ENCODE results near the gene PROCA1.
A peak's percentile ranks its signal among the peaks of the same experiment; 100 is the strongest.

PROCA1 gene

DNA sequence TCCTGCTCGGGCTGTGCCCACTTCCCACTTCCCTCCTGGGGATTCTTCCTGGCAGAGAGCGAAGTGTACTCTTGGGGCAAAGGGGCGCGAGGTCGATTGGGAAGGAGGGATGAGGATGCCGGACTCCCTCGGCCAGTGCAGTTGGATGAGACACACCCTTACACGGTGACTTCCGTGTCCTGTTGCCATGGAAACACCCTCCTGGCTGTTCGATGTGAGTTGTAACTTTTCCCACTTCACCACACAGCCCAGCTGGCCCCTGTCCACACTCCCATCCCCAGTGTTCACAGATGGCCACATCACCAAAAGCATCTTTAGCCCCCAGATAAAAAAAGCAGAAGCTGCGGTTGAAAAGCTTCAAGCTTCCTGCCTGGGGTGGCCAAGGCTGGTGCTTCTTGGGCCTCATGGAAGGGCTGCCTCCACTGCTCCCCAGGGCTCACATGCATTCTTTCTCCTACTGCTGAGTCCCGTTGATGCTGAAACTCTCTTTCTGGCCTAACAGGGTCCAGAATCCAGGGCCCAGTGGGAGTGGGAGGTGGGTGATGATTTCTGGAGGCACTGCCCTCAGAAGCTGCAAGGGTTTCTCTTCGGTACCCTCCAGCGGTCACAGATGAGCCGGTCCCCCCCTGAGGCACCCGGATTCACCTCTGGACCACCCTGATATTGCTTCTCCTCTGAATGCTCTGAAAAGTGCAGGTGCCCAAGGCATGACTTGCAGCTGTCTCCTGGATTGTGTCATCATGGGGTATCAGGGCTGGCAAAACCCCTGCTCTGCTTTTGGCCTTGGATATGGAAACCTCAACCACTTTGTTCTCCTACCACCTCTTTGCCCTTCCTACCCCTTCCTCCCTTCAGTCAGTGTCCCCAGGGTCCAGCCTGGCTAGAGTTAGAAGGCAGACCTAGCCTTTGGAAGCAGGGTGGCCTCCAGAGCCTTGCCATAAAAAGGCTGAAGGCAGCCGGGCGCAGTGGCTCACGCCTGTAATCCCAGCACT is 30.0 kb upstream of the PROCA1 start:
- Histone ChIP-seq H3K79me2 (ENCODE audit: insufficient read depth, low read length) (peaks cover 28% of the 10 kb centered on the region), H3K9me3 (ENCODE audit: insufficient read depth, low read length) (peaks cover 6% of the 10 kb centered on the region; the same call in 1 of the 2 replicates), H3K9ac (ENCODE audit: low read length) (peak overlapping the region; percentile 99), H3K27me3 (ENCODE audit: low read length) (no peaks in the 10 kb centered on the region), H4K20me1 (ENCODE audit: low read depth, low read length) (no peaks in the 10 kb centered on the region; the same call in 1 of the 2 replicates), H3K27ac (ENCODE audit: low read depth, low read length) (peak overlapping the region; percentile 99), H3K4me3 (ENCODE audit: insufficient read depth, low read length, poor library complexity, severe bottlenecking) (no peak overlapping the region), H3F3A (ENCODE audit: insufficient read depth) (peaks cover 79% of the 10 kb centered on the region), H2AFZ (ENCODE audit: low read depth, low read length, severe bottlenecking) (no peak overlapping the region), H3K4me2 (ENCODE audit: low read depth, low read length, poor library complexity, severe bottlenecking) (peak overlapping the region; percentile 94), H3K36me3 (ENCODE audit: low read length) (peaks cover 10% of the 10 kb centered on the region), H3K9me2 (replicated peaks; ENCODE audit: insufficient read depth, low read length) (no peaks in the 10 kb centered on the region)
- TF ChIP-seq, protein P1, sequence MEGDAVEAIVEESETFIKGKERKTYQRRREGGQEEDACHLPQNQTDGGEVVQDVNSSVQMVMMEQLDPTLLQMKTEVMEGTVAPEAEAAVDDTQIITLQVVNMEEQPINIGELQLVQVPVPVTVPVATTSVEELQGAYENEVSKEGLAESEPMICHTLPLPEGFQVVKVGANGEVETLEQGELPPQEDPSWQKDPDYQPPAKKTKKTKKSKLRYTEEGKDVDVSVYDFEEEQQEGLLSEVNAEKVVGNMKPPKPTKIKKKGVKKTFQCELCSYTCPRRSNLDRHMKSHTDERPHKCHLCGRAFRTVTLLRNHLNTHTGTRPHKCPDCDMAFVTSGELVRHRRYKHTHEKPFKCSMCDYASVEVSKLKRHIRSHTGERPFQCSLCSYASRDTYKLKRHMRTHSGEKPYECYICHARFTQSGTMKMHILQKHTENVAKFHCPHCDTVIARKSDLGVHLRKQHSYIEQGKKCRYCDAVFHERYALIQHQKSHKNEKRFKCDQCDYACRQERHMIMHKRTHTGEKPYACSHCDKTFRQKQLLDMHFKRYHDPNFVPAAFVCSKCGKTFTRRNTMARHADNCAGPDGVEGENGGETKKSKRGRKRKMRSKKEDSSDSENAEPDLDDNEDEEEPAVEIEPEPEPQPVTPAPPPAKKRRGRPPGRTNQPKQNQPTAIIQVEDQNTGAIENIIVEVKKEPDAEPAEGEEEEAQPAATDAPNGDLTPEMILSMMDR (IDR thresholded peaks at IDR 0.05; ENCODE audit: insufficient read depth, low read length, poor library complexity, severe bottlenecking), result no peak
- TF ChIP-seq EZH2phosphoT487 (conservative IDR thresholded peaks at IDR 0.05; ENCODE audit: low read length), result no peak

DNA sequence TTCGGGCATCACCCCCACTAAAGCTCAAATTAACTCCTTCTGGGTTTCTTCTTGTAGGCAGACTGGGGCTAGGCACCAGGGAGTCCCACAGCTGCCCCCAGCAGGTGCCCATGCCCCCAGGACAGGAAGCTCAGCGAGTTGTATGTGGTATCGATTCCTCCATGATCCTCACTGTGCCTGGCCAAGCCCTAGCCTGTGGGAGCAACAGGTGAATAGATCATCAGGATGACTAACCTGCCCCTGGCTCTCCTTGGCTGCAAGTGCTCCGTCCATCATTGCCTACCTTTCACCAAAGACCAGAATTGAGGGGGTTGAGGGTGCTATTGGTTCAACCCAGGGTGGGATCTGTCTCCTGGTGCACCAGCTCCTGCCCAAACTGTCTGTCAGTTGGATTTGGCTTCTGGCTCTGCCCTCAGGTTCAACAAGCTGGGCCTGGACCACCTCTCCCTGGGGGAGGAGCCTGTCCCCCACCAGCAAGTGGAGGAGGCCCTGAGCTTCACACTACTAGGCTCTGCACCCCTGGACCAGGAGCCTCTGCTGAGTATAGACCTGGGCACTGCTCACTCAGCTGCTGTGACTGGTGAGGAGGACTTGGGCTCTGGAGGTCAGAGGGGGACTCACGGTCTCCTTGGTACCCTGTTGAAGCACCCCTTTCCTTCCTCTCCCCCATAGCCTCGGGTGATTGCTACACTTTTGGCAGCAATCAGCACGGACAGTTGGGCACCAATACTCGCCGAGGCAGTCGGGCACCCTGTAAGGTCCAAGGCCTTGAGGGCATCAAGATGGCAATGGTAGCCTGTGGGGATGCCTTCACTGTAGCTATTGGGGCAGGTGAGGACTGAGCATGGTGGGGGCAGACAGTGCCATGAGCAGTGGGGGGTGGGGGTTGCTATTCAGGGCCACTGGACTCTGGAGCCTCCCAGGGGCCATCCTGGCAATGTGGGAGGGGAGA is 29.0 kb upstream of the PROCA1 start:
- Histone ChIP-seq H3K36me3 (ENCODE audit: low read length) (peaks cover 10% of the 10 kb centered on the region), H3K9me3 (ENCODE audit: insufficient read depth, low read length) (peaks cover 6% of the 10 kb centered on the region; the same call in 1 of the 2 replicates), H3K27me3 (ENCODE audit: low read length) (no peaks in the 10 kb centered on the region), H3K9me2 (replicated peaks; ENCODE audit: insufficient read depth, low read length) (no peaks in the 10 kb centered on the region), H3K79me2 (ENCODE audit: insufficient read depth, low read length) (peaks cover 18% of the 10 kb centered on the region), H2AFZ (ENCODE audit: low read depth, low read length, severe bottlenecking) (no peak overlapping the region), H3K9ac (ENCODE audit: low read length) (peak overlapping the region; percentile 99), H4K20me1 (ENCODE audit: low read depth, low read length) (no peaks in the 10 kb centered on the region; the same call in 1 of the 2 replicates), H3K4me2 (ENCODE audit: low read depth, low read length, poor library complexity, severe bottlenecking) (peak overlapping the region; percentile 94), H3K27ac (ENCODE audit: low read depth, low read length) (peak overlapping the region; percentile 99), H3K4me3 (ENCODE audit: insufficient read depth, low read length, poor library complexity, severe bottlenecking) (no peak overlapping the region), H3F3A (ENCODE audit: insufficient read depth) (peaks cover 69% of the 10 kb centered on the region)
- TF ChIP-seq, protein P1 (IDR thresholded peaks at IDR 0.05; ENCODE audit: insufficient read depth, low read length, poor library complexity, severe bottlenecking), result no peak
- no peak for TF ChIP-seq EZH2phosphoT487 (conservative IDR thresholded peaks at IDR 0.05; ENCODE audit: low read length)

DNA sequence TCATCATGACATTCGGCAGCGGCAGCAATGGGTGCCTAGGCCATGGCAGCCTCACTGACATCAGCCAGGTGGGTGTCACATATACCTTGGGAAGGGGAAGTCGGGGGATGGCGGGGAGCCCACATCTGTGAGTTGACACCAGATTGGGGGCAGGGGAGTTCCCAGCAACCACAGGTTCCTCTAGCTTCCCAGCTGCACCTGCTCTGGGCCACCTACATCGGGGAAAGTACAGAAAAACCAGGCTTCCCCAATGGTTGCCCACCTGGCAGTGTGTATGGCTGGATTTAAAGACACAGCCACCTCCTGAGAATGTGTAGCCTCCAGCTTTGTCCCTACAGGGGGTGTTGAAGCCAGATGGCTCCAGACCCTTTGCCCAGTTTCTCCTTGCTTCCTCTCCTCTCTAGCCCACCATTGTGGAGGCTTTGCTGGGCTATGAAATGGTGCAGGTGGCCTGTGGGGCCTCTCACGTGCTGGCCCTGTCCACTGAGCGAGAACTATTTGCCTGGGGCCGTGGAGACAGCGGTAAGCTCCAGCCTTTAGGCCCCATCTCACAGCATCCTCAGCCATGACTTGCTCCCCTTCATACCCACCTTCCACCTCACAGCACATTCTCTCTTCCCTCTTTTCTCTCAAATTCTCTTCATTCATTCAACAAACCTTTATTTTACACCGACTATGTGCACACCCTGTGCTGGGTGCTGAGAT is 27.1 kb upstream of the PROCA1 start:
- Histone ChIP-seq H3F3A (ENCODE audit: insufficient read depth) (peaks cover 59% of the 10 kb centered on the region), H3K36me3 (ENCODE audit: low read length) (peaks cover 10% of the 10 kb centered on the region; the same call in 1 of the 2 replicates), H3K9me3 (ENCODE audit: insufficient read depth, low read length) (peaks cover 6% of the 10 kb centered on the region; the same call in 1 of the 2 replicates), H3K4me2 (ENCODE audit: low read depth, low read length, poor library complexity, severe bottlenecking) (peak overlapping the region; percentile 79), H3K4me3 (ENCODE audit: insufficient read depth, low read length, poor library complexity, severe bottlenecking) (peak overlapping the region; percentile 33), H4K20me1 (ENCODE audit: low read depth, low read length) (no peaks in the 10 kb centered on the region), H3K9me2 (replicated peaks; ENCODE audit: insufficient read depth, low read length) (no peaks in the 10 kb centered on the region), H3K79me2 (ENCODE audit: insufficient read depth, low read length) (no peaks in the 10 kb centered on the region), H2AFZ (ENCODE audit: low read depth, low read length, severe bottlenecking) (no peak overlapping the region), H3K9ac (ENCODE audit: low read length) (peak overlapping the region; percentile 69), H3K27me3 (ENCODE audit: low read length) (no peaks in the 10 kb centered on the region), H3K27ac (ENCODE audit: low read depth, low read length) (peak overlapping the region; percentile 99)
- TF ChIP-seq, protein P1 (IDR thresholded peaks at IDR 0.05; ENCODE audit: insufficient read depth, low read length, poor library complexity, severe bottlenecking), result no peak
- no peak for TF ChIP-seq EZH2phosphoT487 (conservative IDR thresholded peaks at IDR 0.05; ENCODE audit: low read length)

All from SU-DHL-6 (cell line).